DOHH2 (cell line): ENCODE results near the gene PAPPA2.

Experiments
- H3F3A ChIP-seq: fragments of 200-600 bp; sonication (generic), shearing (Covaris generic); 2 replicates; pipeline ENCODE4 v1.6.0; 2016; ENCODE audit warnings: antibody characterized with exemption, mild to moderate bottlenecking; ENCODE audit not compliant: control insufficient read depth, insufficient read depth
- H3K27ac ChIP-seq: fragments of 200-600 bp; sonication (generic); 2 replicates; pipeline ENCODE4 v1.5.1; 2014; ENCODE audit warnings: low read depth, mild to moderate bottlenecking, low read length, moderate library complexity
- H3K27me3 ChIP-seq: fragments of 200-600 bp; sonication (generic); 2 replicates; pipeline ENCODE4 v1.6.1; 2014; ENCODE audit warnings: mild to moderate bottlenecking, low read length, mixed read lengths; ENCODE audit not compliant: control insufficient read depth
- H3K36me3 ChIP-seq: fragments of 200-600 bp; sonication (generic); 2 replicates; pipeline ENCODE4 v1.6.1; 2014; ENCODE audit warnings: mild to moderate bottlenecking, low read length, moderate library complexity, mixed read lengths; ENCODE audit not compliant: control insufficient read depth
- H3K4me1 ChIP-seq: fragments of 200-600 bp; sonication (generic); 2 replicates; pipeline ENCODE4 v1.6.1; 2014; ENCODE audit warnings: mild to moderate bottlenecking, low read length, mixed read lengths; ENCODE audit not compliant: control insufficient read depth
- H3K4me2 ChIP-seq: fragments of 200-600 bp; sonication (generic); 2 replicates; pipeline ENCODE4 v1.6.0; 2014; ENCODE audit warnings: mild to moderate bottlenecking, low read length, moderate library complexity
- H3K4me3 ChIP-seq: fragments of 200-600 bp; sonication (generic); 2 replicates; pipeline ENCODE4 v1.5.1; 2014; ENCODE audit warnings: mild to moderate bottlenecking, low read length, mixed read lengths
- H3K79me2 ChIP-seq: fragments of 200-600 bp; sonication (generic); 2 replicates; pipeline ENCODE4 v1.6.1; 2014; ENCODE audit warnings: mild to moderate bottlenecking, low read length, mixed read lengths; ENCODE audit not compliant: control insufficient read depth
- H3K9me2 ChIP-seq: fragments of 200-600 bp; sonication (generic); replicated peaks from 2 replicates; pipeline ENCODE4 v1.6.1; 2014; ENCODE audit warnings: mild to moderate bottlenecking, low read length, mixed read lengths; ENCODE audit not compliant: control insufficient read depth
- H3K9me3 ChIP-seq: fragments of 200-600 bp; sonication (generic); 2 replicates; pipeline ENCODE4 v1.6.1; 2014; ENCODE audit warnings: antibody characterized with exemption, low read length, mixed read lengths; ENCODE audit not compliant: control insufficient read depth, insufficient read depth
- H4K20me1 ChIP-seq: fragments of 200-600 bp; sonication (generic); 2 replicates; pipeline ENCODE4 v1.6.0; 2014; ENCODE audit warnings: low read depth, mild to moderate bottlenecking, antibody characterized with exemption, low read length, moderate library complexity; ENCODE audit not compliant: control insufficient read depth, insufficient read depth
- EZH2phosphoT487 ChIP-seq: fragments of 200-600 bp; sonication (generic); IDR thresholded peaks from 2 replicates; pipeline ENCODE4 v1.6.1; 2017; ENCODE audit warnings: borderline replicate concordance, mild to moderate bottlenecking, antibody characterized with exemption, low read length, moderate library complexity, mixed read lengths
- TF ChIP-seq, protein P1 (sequence below): fragments of 200-600 bp; sonication (generic); IDR thresholded peaks from one replicate; pipeline ENCODE4 v1.5.1; 2014; ENCODE audit warnings: antibody characterized with exemption, mild to moderate bottlenecking, low read depth, low read length; ENCODE audit not compliant: poor library complexity, severe bottlenecking

PAPPA2 gene

DNA sequence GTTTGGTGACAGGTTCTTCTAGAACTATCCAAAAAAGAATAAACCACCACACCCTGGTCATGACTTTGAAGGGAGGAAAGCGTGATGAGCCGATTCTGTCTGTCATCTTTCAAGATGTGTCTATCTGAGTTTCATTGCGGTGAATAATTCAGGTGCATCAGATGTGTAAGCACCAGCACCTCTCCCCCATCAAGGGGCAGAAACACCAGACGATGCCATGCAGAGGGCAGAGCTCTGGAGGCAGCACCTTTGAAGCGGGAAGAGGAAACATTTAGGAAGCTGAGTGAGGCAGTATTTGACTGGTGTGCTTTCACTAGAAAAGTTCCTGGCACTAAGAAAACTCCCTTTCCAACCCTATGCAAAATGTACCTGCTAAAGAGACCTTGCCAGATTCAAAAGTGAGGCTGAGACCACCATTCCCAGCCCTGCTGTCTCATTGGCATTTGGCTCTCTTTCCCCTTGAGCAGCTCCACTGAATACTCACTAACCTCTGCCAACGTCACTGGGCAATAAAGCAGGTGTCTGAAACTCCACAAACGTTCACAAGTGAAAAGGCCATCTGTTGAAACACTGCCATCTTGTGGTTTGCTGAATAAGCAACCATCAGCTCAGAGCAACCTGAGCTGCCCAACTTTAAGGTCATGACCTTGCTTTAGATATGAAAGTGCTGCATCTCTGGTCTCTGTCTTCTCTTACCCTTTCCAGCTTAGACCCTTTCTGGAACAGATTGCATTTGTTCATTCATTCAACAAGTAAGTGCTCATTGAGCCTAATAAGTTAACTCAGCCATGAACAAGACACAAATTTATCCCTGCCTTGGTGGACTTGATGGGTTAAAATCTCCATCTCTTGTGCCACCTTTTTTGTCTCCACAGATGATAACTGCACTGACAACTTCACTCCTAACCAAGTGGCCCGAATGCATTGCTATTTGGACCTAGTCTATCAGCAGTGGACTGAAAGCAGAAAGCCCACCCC lies 228.6 kb downstream of the PAPPA2 start:
- Histone ChIP-seq H3K4me2 (no peak overlapping the region), H3K27me3 (no peaks in the 10 kb centered on the region)

DNA sequence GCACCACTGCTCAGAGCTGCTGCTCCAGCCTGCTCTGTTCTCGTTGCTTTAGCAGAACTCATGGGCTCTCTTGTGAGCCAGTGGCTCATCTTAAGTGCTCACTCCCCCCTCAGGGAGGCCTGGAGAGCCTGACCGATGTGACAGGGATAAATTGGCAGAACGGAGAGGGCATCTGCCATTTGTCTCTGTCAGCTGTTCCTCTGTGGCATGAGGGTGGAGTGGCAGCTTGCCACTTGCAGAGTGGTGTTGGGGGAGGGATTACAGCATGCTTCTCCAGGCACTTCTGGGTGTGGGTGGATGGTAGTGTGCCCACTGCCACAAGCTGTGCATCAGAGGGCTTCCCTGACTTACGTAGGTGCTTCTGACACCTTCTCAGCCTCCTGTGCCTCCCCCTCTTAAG lies 229.5 kb downstream of the PAPPA2 start:
- no peaks in the 10 kb centered on the region for H3K79me2 ChIP-seq
- TF ChIP-seq, protein P1, sequence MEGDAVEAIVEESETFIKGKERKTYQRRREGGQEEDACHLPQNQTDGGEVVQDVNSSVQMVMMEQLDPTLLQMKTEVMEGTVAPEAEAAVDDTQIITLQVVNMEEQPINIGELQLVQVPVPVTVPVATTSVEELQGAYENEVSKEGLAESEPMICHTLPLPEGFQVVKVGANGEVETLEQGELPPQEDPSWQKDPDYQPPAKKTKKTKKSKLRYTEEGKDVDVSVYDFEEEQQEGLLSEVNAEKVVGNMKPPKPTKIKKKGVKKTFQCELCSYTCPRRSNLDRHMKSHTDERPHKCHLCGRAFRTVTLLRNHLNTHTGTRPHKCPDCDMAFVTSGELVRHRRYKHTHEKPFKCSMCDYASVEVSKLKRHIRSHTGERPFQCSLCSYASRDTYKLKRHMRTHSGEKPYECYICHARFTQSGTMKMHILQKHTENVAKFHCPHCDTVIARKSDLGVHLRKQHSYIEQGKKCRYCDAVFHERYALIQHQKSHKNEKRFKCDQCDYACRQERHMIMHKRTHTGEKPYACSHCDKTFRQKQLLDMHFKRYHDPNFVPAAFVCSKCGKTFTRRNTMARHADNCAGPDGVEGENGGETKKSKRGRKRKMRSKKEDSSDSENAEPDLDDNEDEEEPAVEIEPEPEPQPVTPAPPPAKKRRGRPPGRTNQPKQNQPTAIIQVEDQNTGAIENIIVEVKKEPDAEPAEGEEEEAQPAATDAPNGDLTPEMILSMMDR = no peak
- no peak for TF ChIP-seq EZH2phosphoT487
- no peaks in the 10 kb centered on the region for H3K9me2 ChIP-seq
- no peaks in the 10 kb centered on the region for H3K36me3 ChIP-seq
- no peaks in the 10 kb centered on the region for H3K27me3 ChIP-seq
- no peaks in the 10 kb centered on the region for H4K20me1 ChIP-seq
- H3K27ac ChIP-seq = no peak overlapping the region
- no peak overlapping the region for H3K4me2 ChIP-seq
- H3K4me3 ChIP-seq = no peak overlapping the region
- no peaks in the 10 kb centered on the region for H3F3A ChIP-seq
- H3K4me1 ChIP-seq = no peaks in the 10 kb centered on the region
- H3K9me3 ChIP-seq = no peaks in the 10 kb centered on the region

More for the DNA sequence above, 228.6 kb downstream of the PAPPA2 start:
- Histone ChIP-seq H3K27ac (no peak overlapping the region), H3K36me3 (no peaks in the 10 kb centered on the region), H3K4me3 (no peak overlapping the region), H3K9me2 (no peaks in the 10 kb centered on the region), H3K9me3 (no peaks in the 10 kb centered on the region), H4K20me1 (no peaks in the 10 kb centered on the region), H3K4me1 (no peaks in the 10 kb centered on the region), H3K79me2 (no peaks in the 10 kb centered on the region), H3F3A (no peaks in the 10 kb centered on the region)
- TF ChIP-seq, protein P1 = peak; percentile 79
- TF ChIP-seq EZH2phosphoT487 = no peak

DNA sequence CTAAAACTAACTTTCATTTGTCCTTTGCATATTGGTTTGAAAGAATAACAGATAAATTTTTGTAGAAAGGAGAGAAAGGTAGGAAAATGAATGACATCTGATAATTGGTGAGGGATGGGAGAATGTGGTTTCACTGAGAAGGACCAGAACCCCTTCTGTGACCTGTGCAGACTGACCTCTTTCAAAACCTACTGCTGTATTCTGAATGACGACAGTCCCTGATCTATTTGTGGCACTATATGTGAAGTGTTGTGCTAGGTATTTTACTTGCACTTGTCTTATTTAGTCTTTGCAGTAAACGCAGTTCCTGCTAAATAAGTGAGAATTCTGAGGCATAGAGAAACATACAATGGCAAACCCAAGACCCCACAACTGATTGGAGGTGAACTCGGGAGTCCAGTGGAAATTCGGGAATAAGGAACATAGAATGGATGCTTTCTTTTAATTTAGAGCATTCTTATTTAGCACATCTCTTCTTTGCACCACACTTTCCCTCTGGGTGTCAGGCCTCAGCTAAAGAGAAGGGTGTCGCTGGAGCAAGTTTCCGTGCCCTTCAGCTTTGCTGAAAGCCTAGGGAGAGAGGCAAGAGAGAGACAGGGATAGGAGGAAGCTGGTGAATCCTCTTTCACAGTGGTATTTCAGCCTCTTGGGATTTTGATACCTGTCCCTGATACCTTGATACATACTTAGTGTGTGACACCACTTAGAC lies 230.2 kb downstream of the PAPPA2 start:
- H3K79me2 ChIP-seq = no peaks in the 10 kb centered on the region
- no peaks in the 10 kb centered on the region for H3K9me3 ChIP-seq
- no peak overlapping the region for H3K27ac ChIP-seq
- no peaks in the 10 kb centered on the region for H3K36me3 ChIP-seq
- no peaks in the 10 kb centered on the region for H4K20me1 ChIP-seq
- H3K27me3 ChIP-seq = no peaks in the 10 kb centered on the region
- H3K4me2 ChIP-seq = no peak overlapping the region
- TF ChIP-seq, protein P1 = no peak
- TF ChIP-seq EZH2phosphoT487 = no peak
- H3F3A ChIP-seq = no peaks in the 10 kb centered on the region
- no peaks in the 10 kb centered on the region for H3K9me2 ChIP-seq
- no peaks in the 10 kb centered on the region for H3K4me1 ChIP-seq
- H3K4me3 ChIP-seq = no peak overlapping the region
